Gastrocnemius medialis (tissue), 4 donors: Measurements from ENCODE around the gene NDOR1. TPM values are rescaled to one million over a fixed set of nuclear protein-coding genes. Genes with fewer than 3 reads are reported as not detected.

Experiments
- ATAC-seq, 2 donors: fragments of 150-250 bp; one replicate each; pipeline ENCODE4 v1.9.1; 2016
- DNase-seq, 2 donors: peaks; one replicate each; pipeline ENCODE4 v3.0.0-alpha.2; 2019
- H3K27ac ChIP-seq, 4 donors: fragments of 200-600 bp; sonication (generic); 1 replicate in 1 of 4; 2 replicates in 3 of 4; pipeline ENCODE4 v1.5.1; 2016 to 2018; ENCODE audit warnings: mild to moderate bottlenecking in 2 of 4, moderate library complexity in 1 of 4
- H3K27me3 ChIP-seq, 3 donors: fragments of 200-600 bp; sonication (generic) in 2 of 3; 1 replicate in 1 of 3; 2 replicates in 2 of 3; pipeline versions ENCODE4 v1.5.1 to v1.6.0; 2016 to 2019; ENCODE audit warnings: mild to moderate bottlenecking in 1 of 3, moderate library complexity in 1 of 3
- H3K36me3 ChIP-seq, 2 donors: fragments of 200-600 bp; sonication (generic) in 1 of 2; one replicate each; pipeline ENCODE4 v1.5.1; 2017 to 2018
- H3K4me1 ChIP-seq, 2 donors: fragments of 200-600 bp; sonication (generic) in 1 of 2; one replicate each; pipeline ENCODE4 v1.5.1; 2016 to 2017; ENCODE audit warnings: mild to moderate bottlenecking in 2 of 2
- H3K4me3 ChIP-seq, 4 donors: fragments of 200-600 bp; sonication (generic) in 3 of 4; 1 replicate in 1 of 4; 2 replicates in 3 of 4; pipeline ENCODE4 v1.5.1; 2016 to 2019; ENCODE audit warnings: mild to moderate bottlenecking in 2 of 4
- H3K9me3 ChIP-seq, 3 donors: fragments of 200-600 bp; sonication (generic) in 2 of 3; 1 replicate in 1 of 3; 2 replicates in 2 of 3; pipeline ENCODE4 v1.5.1; 2016 to 2019
- CTCF ChIP-seq, 5 experiments: fragments of 450-650 bp in 3 of 5; fragments of 200-600 bp in 2 of 5; sonication (generic) in 2 of 5; IDR thresholded peaks in 4 of 5; conservative IDR thresholded peaks in 1 of 5; 1 replicate in 4 of 5; 2 replicates in 1 of 5; pipeline ENCODE4 v1.5.1; 2016 to 2019; ENCODE audit warnings: antibody characterized with exemption in 5 of 5, mild to moderate bottlenecking in 3 of 5, moderate library complexity in 3 of 5
- POLR2A ChIP-seq, 2 donors: fragments of 450-650 bp; IDR thresholded peaks; one replicate each; pipeline ENCODE4 v1.6.1; 2017; ENCODE audit warnings: antibody characterized with exemption in 2 of 2, mild to moderate bottlenecking in 2 of 2, moderate library complexity in 2 of 2
- in situ Hi-C, 4 donors: fragments of 200-750 bp; cut with MboI; loops; one replicate each; pipeline versions ENCODE4 v1.15.0 to v1.8.0; 2017; ENCODE audit warnings: low sequenced_read_pairs in 4 of 4
- intact Hi-C: fragments of 100-400 bp; cut with DNase I; formaldehyde crosslinking; loops from one replicate; pipeline ENCODE4 v1.15.1; 2023; ENCODE audit warnings: low total_unique reads
- total RNA-seq, 4 donors: library from RNA; depleted of rRNA; stranded (reverse); fragments of >200 nt; gene quantifications; one replicate each; pipeline versions ENCODE4 v1.1.0 to v1.2.3, GENCODE V29; 2016

Gene NDOR1
- total RNA-seq, 4 donors from 2014 or later: 2.4 to 5.0 (median 4.1) TPM

GRCh38 chr9:137243626-137244485 is 38.4 kb downstream of the NDOR1 start:
- in situ Hi-C loops (no loop called here), intact Hi-C loops (loop anchor here (5.0 kb wide), 1 partner anchor 42 kb away; the partner anchor contains the start of gene TPRN)
- ATAC-seq (no peak), DNase-seq (no peak)
- no peak for TF ChIP-seq POLR2A (IDR thresholded peaks at IDR 0.05)
- no peak for TF ChIP-seq CTCF (IDR thresholded peaks at IDR 0.05 in 4 of 5, conservative IDR thresholded peaks at IDR 0.05 in 1 of 5)
- H3K27ac ChIP-seq: peak overlapping the region in 2 of 4 donors; percentile 46 to 98
- H3K4me1 ChIP-seq: peaks cover 47 to 61% of the 10 kb centered on the region in 2 donors
- no peaks in the 10 kb centered on the region for H3K9me3 ChIP-seq
- peaks cover 0 to 23% of the 10 kb centered on the region in 2 donors for H3K36me3 ChIP-seq
- H3K4me3 ChIP-seq: no peak overlapping the region
- no peaks in the 10 kb centered on the region for H3K27me3 ChIP-seq

GRCh38 chr9:137244486-137245449 is 39.3 kb downstream of the NDOR1 start:
- Histone ChIP-seq H3K4me3 (no peak overlapping the region), H3K27me3 (no peaks in the 10 kb centered on the region), H3K27ac (peak overlapping the region in 2 of 4 donors; percentile 46 to 98), H3K4me1 (peaks cover 38 to 53% of the 10 kb centered on the region in 2 donors), H3K9me3 (no peaks in the 10 kb centered on the region), H3K36me3 (peaks cover 0 to 23% of the 10 kb centered on the region in 2 donors)
- intact Hi-C loops (loop anchor here (5.0 kb wide), 1 partner anchor 42 kb away; the partner anchor contains the start of gene TPRN), in situ Hi-C loops (no loop called here)
- TF ChIP-seq CTCF (IDR thresholded peaks at IDR 0.05 in 4 of 5, conservative IDR thresholded peaks at IDR 0.05 in 1 of 5): no peak
- no peak for TF ChIP-seq POLR2A (IDR thresholded peaks at IDR 0.05)
- ATAC-seq (no peak), DNase-seq (no peak)

GRCh38 chr9:137245450-137246421 is 40.2 kb downstream of the NDOR1 start:
- no peak overlapping the region for H3K27ac ChIP-seq
- H3K4me3 ChIP-seq: no peak overlapping the region
- H3K36me3 ChIP-seq: peaks cover 0 to 23% of the 10 kb centered on the region in 2 donors
- in situ Hi-C loops (no loop called here), intact Hi-C loops (no loop called here)
- ATAC-seq (no peak), DNase-seq (no peak)
- H3K4me1 ChIP-seq: peaks cover 42 to 55% of the 10 kb centered on the region in 2 donors
- H3K27me3 ChIP-seq: no peaks in the 10 kb centered on the region
- TF ChIP-seq CTCF (IDR thresholded peaks at IDR 0.05 in 4 of 5, conservative IDR thresholded peaks at IDR 0.05 in 1 of 5): no peak
- no peak for TF ChIP-seq POLR2A (IDR thresholded peaks at IDR 0.05)
- H3K9me3 ChIP-seq: no peaks in the 10 kb centered on the region
